Melanocyte of skin (primary cell): ENCODE data around the gene RINT1. TPM values are rescaled to one million over a fixed set of nuclear protein-coding genes. Genes with fewer than 3 reads are reported as not detected.

ENCODE experiments used
- total RNA-seq, 2 donors: library from RNA; depleted of rRNA; stranded (reverse); fragments of >200 nt; gene quantifications; 2 replicates each; pipeline ENCODE4 v1.2.3, GENCODE V29; 2012

The RINT1 gene
- total RNA-seq: 10 to 100 TPM; 10.3 to 14.3 TPM

DNA sequence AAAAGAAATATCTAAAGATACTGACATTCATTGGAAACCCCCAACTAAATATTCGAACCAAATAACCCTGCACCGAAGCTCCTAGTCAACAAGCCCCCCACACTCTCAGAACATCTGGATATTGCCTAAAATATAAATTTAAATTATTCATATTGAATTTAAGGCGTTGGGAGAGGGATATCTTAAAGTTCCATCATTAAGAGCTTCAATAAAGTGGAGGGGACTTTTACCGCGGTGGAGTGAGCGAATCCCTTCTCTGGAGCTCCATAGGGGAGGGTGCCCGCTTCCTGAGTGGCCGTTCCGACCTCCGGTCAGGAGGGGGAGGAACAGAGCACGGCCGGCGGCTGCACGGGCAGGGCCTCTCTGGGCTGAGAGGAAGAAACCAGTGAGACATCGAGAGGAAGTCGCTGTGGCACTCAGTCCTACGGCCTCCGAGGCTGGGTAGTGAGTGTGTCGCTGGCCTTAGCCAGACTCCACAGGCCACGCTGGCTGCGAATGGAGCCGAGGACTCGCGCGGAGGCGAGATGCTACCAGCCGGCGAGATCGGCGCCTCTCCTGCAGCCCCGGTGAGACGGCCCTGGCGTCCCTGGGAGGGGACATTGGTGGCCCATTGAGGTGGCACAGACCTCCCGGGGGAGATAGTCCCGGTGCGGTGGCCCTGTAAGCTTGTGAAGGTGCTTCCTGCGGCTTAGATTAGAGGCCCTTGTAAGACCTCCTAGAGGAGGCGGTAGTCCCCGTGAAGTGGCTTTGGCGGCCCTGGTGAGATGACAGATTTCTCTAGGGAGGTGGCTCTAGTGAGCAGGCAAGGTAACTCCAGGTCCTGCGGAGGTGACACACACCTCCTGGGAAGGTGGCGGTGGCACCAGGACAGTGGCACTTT lies at the start of gene RINT1:
TSS of gene RINT1 (plus strand) at position 410 of the 880 bp plus-strand sequence. CDS start at position 525, 115 bp downstream.

DNA sequence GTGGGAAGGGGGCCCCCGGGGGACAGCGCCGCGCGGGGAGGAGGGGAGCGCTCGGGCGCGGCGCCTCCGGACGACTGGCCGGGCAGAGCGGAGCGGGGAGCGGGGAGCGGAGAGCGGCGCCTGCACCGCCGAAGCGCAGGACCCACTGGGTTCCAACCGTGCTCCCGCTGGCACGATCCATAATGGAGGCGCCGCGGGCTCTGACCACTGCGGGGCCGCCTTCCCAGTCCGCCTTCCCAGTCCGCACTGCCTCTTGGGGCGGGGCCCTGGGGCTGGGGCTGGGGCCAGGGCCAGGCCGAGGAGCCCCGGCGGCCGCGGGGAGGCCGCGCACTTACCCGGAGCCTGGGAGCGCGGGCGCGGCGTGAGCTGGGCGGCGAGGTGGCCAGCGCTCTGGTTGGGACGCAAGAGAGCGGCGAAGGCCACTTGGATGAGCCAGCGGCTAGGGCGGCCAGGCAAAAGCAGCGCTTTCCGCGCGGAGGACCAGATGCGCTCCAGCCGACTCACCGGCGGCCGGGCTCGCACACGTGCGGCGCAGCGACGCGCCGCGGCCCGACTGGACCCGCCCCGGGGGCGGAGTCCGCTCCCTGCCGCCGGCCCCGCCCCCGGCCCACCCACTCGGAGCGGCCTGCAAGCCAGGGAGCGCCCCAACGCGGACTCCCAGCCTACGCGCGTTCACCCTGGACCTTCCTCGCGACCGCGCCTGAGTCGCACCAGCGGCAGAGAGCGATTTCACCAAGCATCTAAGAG lies 10.1 kb upstream of the RINT1 start, which contains the start of gene PUS7:
TSS of gene PUS7 (minus strand) at position 555 of the 747 bp plus-strand sequence. CDS start 13,759 bp downstream, outside the sequence.

DNA sequence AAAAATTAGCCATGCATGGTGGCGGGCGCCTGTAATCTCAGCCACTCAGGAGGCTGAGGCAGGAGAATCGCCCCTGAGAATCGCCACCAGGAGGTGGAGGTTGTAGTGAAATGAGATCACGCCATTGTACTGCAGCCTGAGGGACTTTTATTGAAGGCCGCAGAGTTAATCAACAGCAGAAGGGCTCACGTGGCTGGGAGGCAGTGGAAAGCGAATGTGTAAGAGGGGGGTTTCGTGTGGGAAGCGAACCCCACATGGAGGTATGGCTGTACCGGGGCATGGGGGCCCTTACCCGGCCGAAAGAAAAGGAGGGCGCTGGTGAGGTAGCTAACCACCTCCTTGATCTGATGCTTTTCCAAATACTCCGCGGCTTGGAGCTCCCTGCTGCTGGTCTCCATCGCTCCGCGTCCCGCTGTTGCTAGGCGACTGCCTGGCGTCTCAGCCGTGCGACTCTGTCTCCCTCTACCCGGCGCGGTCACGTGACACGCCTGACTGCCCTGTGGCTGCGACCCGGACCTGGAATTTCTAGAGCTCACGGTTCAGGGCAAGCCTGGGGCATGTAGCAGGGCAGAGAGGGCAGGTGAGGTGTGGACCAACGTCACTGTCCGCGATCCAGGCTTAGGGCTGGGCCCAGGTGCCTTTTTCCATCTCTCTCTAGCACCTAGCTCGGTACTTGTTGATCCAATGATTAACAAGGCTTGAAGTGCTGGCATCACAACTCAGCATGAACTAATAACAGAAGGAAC lies 49.2 kb downstream of the RINT1 start, which contains the start of gene EFCAB10:
TSS of gene EFCAB10 (minus strand) at position 428 of the 746 bp plus-strand sequence. CDS start at position 398, 30 bp downstream.

Other genes starting within 250 kb of the RINT1 start
- 10 to 100 TPM; 53.3 to 55.1 TPM for gene SRPK2, start 143.3 kb upstream of the RINT1 start, total RNA-seq
- 10 to 100 TPM; 12.4 to 26.6 TPM for gene PUS7, start 9.9 kb upstream of the RINT1 start, total RNA-seq
- not detected for gene EFCAB10, start 49.3 kb downstream of the RINT1 start, total RNA-seq